ENCODE measurements around the gene DHRSX. TPM values are rescaled to one million over a fixed set of nuclear protein-coding genes. Genes with fewer than 3 reads are reported as not detected.

Gene DHRSX
- total and polyA plus RNA-seq, 9 of the 15 experiments (the other 6 are each of a cell fraction or from before 2014, with no cell fraction given): 0.59 to 11.0 (median 6.2) TPM

GRCh38 chrX:2412131-2412530 lies 88.6 kb downstream of the DHRSX start:
- no TSS peak for BruUV-seq (replicated peaks)
- Histone ChIP-seq H3K4me2 (ENCODE audit: insufficient read depth, low read length) (no peak overlapping the region), H2AFZ (ENCODE audit: low read depth, low read length) (no peak overlapping the region), H3K27ac (ENCODE audit: extremely low read depth, low read depth, low read length) (no peak overlapping the region), H3K9me3 (replicated peaks; ENCODE audit: control insufficient read depth, insufficient read depth, low read depth, low read length) (peaks cover 2% of the 10 kb centered on the region; the same call in 1 of the 2 replicates), H3K79me2 (ENCODE audit: control insufficient read depth, insufficient read depth, low read length) (no peaks in the 10 kb centered on the region), H3K4me1 (replicated peaks in 1 of 2; ENCODE audit: control insufficient read depth in 2 of 2, insufficient read depth in 2 of 2, low read length in 2 of 2) (no peaks in the 10 kb centered on the region), H3K27me3 (ENCODE audit: control insufficient read depth in 2 of 2, insufficient read depth in 2 of 2, low read length in 2 of 2) (no peaks in the 10 kb centered on the region), H3K9ac (ENCODE audit: insufficient read depth in 1 of 2, low read depth in 2 of 2, low read length in 2 of 2) (no peak overlapping the region), H4K20me1 (replicated peaks; ENCODE audit: control insufficient read depth, insufficient read depth, low read length) (no peaks in the 10 kb centered on the region), H3K4me3 (no peak overlapping the region), H3K9me1 (ENCODE audit: control insufficient read depth, insufficient read depth, low read length) (no peaks in the 10 kb centered on the region), H3K36me3 (ENCODE audit: control insufficient read depth, insufficient read depth, low read length) (no peaks in the 10 kb centered on the region)
- DNase-seq (ENCODE audit: extremely low read depth in 1 of 4, low spot score in 3 of 4) (no peak), FAIRE-seq (no peak), ATAC-seq (no peak)
- in situ Hi-C loops (cut with MboI) (no loop called here), intact Hi-C loops (cut with micrococcal nuclease) (no loop called here)
- ChIA-PET CTCF (ENCODE audit: low intra/inter-chr PET ratio) (no interaction called here), POLR2A (no interaction called here)
- no peak for TF ChIP-seq SUPT5H (IDR thresholded peaks at IDR 0.05)
- TF ChIP-seq CREB5 (CRISPR knock-in tag; IDR thresholded peaks at IDR 0.05): no peak
- no peak for TF ChIP-seq ZNF282 (CRISPR knock-in tag; IDR thresholded peaks at IDR 0.05)
- no peak for TF ChIP-seq KAT8 (IDR thresholded peaks at IDR 0.05; ENCODE audit: low read depth)
- TF ChIP-seq ATF1 (CRISPR knock-in tag; IDR thresholded peaks at IDR 0.05): no peak
- no peak for TF ChIP-seq ATF1 (tag; IDR thresholded peaks at IDR 0.05)
- TF ChIP-seq CXXC5 (CRISPR knock-in tag; IDR thresholded peaks at IDR 0.05): no peak
- TF ChIP-seq KLF6 (CRISPR knock-in tag; IDR thresholded peaks at IDR 0.05; ENCODE audit: borderline replicate concordance): no peak
- WGBS (ENCODE audit: insufficient coverage, low coverage, missing lambda C conversion rate): 60% methylated on average over 8 of the region's 9 CpGs
